Thyroid gland (tissue), 4 donors: ENCODE data around the gene POU2AF3.

Experiments used
- POLR2A ChIP-seq, 2 donors: fragments of 450-650 bp; IDR thresholded peaks; one replicate each; pipeline ENCODE4 v1.6.1; 2017; ENCODE audit warnings: antibody characterized with exemption in 2 of 2, mild to moderate bottlenecking in 2 of 2, moderate library complexity in 1 of 2
- TF ChIP-seq, protein P1 (sequence below), 6 experiments: fragments of 200-600 bp in 3 of 6; fragments of 450-650 bp in 3 of 6; sonication (generic) in 3 of 6; IDR thresholded peaks; one replicate each; pipeline ENCODE4 v1.5.1; 2016 to 2019; ENCODE audit warnings: antibody characterized with exemption in 6 of 6, mild to moderate bottlenecking in 2 of 6, inconsistent platforms in 1 of 6, moderate library complexity in 1 of 6

- TF ChIP-seq, protein P1, sequence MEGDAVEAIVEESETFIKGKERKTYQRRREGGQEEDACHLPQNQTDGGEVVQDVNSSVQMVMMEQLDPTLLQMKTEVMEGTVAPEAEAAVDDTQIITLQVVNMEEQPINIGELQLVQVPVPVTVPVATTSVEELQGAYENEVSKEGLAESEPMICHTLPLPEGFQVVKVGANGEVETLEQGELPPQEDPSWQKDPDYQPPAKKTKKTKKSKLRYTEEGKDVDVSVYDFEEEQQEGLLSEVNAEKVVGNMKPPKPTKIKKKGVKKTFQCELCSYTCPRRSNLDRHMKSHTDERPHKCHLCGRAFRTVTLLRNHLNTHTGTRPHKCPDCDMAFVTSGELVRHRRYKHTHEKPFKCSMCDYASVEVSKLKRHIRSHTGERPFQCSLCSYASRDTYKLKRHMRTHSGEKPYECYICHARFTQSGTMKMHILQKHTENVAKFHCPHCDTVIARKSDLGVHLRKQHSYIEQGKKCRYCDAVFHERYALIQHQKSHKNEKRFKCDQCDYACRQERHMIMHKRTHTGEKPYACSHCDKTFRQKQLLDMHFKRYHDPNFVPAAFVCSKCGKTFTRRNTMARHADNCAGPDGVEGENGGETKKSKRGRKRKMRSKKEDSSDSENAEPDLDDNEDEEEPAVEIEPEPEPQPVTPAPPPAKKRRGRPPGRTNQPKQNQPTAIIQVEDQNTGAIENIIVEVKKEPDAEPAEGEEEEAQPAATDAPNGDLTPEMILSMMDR (IDR thresholded peaks at IDR 0.05), result no peak
- no peak for TF ChIP-seq POLR2A (IDR thresholded peaks at IDR 0.05)
Observed at GRCh38 chr11:111320728-111321568, 22.6 kb downstream of the POU2AF3 start.
